GM12878 (cell line): Measurements from ENCODE around the gene MAN2A2.

Experiments
- CHD2 ChIP-seq: IDR thresholded peaks from 2 replicates; pipeline ENCODE4 v1.6.1; 2011; ENCODE audit warnings: low read depth, low read length, improper control_type of control experiment, borderline replicate concordance
- KLF5 ChIP-seq: fragments of 450-650 bp; IDR thresholded peaks from 2 replicates; pipeline ENCODE4 v1.6.1; 2014; ENCODE audit warnings: mild to moderate bottlenecking; ENCODE audit not compliant: partially characterized antibody
- TF ChIP-seq, protein P1 (sequence below), 3 experiments: IDR thresholded peaks in 2 of 3; conservative IDR thresholded peaks in 1 of 3; 2 replicates each; pipeline ENCODE4 v1.5.1; 2011; ENCODE audit warnings: low read depth in 3 of 3, low read length in 3 of 3, mild to moderate bottlenecking in 3 of 3, control low read depth in 2 of 3, moderate library complexity in 2 of 3, inconsistent platforms in 1 of 3, mixed read lengths in 1 of 3; ENCODE audit not compliant: control insufficient read depth in 2 of 3, insufficient read depth in 1 of 3; ENCODE audit errors: extremely low read depth in 1 of 3
- TF ChIP-seq, protein P2 (sequence below): fragments of 450-650 bp; formaldehyde crosslinking; IDR thresholded peaks from 2 replicates; pipeline ENCODE4 v1.5.0; 2022; ENCODE audit warnings: mild to moderate bottlenecking, missing genetic modification characterization
- TF ChIP-seq, protein P3 (sequence below): IDR thresholded peaks from 2 replicates; pipeline ENCODE4 v1.6.1; 2012; ENCODE audit warnings: low read depth, low read length, improper control_type of control experiment
- TF ChIP-seq, protein P4 (sequence below): fragments of 450-650 bp; IDR thresholded peaks from 2 replicates; pipeline ENCODE4 v1.6.1; 2018; ENCODE audit warnings: mild to moderate bottlenecking, low read depth, moderate library complexity; ENCODE audit not compliant: partially characterized antibody

DNA sequence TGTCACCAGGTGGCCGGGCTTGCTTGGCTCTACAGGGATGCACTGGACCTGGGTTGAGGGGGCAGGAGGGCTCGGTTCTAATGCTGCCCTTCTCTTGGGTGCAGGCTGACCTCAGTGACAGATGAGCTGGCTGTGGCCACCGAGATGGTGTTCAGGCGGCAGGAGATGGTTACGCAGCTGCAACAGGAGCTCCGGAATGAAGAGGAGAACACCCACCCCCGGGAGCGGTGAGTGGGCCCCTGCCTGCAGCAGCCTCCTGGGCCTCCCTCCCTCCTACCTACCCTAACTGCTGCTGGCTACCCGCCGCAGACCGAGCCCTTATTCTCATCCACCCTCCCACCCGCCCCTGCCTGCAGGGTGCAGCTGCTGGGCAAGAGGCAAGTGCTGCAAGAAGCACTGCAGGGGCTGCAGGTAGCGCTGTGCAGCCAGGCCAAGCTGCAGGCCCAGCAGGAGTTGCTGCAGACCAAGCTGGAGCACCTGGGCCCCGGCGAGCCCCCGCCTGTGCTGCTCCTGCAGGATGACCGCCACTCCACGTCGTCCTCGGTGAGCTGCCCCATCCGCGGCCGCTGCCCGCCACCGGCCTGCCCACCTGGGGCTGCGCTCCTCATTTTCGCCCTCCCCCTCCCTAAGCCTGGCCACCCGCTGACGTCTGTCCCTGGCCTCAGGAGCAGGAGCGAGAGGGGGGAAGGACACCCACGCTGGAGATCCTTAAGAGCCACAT lies 13.2 kb upstream of the MAN2A2 start:
- TF ChIP-seq, protein P1, sequence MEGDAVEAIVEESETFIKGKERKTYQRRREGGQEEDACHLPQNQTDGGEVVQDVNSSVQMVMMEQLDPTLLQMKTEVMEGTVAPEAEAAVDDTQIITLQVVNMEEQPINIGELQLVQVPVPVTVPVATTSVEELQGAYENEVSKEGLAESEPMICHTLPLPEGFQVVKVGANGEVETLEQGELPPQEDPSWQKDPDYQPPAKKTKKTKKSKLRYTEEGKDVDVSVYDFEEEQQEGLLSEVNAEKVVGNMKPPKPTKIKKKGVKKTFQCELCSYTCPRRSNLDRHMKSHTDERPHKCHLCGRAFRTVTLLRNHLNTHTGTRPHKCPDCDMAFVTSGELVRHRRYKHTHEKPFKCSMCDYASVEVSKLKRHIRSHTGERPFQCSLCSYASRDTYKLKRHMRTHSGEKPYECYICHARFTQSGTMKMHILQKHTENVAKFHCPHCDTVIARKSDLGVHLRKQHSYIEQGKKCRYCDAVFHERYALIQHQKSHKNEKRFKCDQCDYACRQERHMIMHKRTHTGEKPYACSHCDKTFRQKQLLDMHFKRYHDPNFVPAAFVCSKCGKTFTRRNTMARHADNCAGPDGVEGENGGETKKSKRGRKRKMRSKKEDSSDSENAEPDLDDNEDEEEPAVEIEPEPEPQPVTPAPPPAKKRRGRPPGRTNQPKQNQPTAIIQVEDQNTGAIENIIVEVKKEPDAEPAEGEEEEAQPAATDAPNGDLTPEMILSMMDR (IDR thresholded peaks at IDR 0.05 in 2 of 3, conservative IDR thresholded peaks at IDR 0.05 in 1 of 3; ENCODE audit: control insufficient read depth in 2 of 3, extremely low read depth in 1 of 3, insufficient read depth in 1 of 3, low read depth in 3 of 3, low read length in 3 of 3), result no peak
- TF ChIP-seq, protein P2, sequence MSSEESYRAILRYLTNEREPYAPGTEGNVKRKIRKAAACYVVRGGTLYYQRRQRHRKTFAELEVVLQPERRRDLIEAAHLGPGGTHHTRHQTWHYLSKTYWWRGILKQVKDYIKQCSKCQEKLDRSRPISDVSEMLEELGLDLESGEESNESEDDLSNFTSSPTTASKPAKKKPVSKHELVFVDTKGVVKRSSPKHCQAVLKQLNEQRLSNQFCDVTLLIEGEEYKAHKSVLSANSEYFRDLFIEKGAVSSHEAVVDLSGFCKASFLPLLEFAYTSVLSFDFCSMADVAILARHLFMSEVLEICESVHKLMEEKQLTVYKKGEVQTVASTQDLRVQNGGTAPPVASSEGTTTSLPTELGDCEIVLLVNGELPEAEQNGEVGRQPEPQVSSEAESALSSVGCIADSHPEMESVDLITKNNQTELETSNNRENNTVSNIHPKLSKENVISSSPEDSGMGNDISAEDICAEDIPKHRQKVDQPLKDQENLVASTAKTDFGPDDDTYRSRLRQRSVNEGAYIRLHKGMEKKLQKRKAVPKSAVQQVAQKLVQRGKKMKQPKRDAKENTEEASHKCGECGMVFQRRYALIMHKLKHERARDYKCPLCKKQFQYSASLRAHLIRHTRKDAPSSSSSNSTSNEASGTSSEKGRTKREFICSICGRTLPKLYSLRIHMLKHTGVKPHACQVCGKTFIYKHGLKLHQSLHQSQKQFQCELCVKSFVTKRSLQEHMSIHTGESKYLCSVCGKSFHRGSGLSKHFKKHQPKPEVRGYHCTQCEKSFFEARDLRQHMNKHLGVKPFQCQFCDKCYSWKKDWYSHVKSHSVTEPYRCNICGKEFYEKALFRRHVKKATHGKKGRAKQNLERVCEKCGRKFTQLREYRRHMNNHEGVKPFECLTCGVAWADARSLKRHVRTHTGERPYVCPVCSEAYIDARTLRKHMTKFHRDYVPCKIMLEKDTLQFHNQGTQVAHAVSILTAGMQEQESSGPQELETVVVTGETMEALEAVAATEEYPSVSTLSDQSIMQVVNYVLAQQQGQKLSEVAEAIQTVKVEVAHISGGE, result no peak
- TF ChIP-seq KLF5, result no peak
- TF ChIP-seq, protein P3, sequence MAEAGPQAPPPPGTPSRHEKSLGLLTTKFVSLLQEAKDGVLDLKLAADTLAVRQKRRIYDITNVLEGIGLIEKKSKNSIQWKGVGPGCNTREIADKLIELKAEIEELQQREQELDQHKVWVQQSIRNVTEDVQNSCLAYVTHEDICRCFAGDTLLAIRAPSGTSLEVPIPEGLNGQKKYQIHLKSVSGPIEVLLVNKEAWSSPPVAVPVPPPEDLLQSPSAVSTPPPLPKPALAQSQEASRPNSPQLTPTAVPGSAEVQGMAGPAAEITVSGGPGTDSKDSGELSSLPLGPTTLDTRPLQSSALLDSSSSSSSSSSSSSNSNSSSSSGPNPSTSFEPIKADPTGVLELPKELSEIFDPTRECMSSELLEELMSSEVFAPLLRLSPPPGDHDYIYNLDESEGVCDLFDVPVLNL, result no peak
- TF ChIP-seq, protein P4, sequence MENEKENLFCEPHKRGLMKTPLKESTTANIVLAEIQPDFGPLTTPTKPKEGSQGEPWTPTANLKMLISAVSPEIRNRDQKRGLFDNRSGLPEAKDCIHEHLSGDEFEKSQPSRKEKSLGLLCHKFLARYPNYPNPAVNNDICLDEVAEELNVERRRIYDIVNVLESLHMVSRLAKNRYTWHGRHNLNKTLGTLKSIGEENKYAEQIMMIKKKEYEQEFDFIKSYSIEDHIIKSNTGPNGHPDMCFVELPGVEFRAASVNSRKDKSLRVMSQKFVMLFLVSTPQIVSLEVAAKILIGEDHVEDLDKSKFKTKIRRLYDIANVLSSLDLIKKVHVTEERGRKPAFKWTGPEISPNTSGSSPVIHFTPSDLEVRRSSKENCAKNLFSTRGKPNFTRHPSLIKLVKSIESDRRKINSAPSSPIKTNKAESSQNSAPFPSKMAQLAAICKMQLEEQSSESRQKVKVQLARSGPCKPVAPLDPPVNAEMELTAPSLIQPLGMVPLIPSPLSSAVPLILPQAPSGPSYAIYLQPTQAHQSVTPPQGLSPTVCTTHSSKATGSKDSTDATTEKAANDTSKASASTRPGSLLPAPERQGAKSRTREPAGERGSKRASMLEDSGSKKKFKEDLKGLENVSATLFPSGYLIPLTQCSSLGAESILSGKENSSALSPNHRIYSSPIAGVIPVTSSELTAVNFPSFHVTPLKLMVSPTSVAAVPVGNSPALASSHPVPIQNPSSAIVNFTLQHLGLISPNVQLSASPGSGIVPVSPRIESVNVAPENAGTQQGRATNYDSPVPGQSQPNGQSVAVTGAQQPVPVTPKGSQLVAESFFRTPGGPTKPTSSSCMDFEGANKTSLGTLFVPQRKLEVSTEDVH, result no peak
- TF ChIP-seq CHD2, result no peak
